AG04449 (cell line): ENCODE results near the gene PDIA5.

Experiments used
- CTCF ChIA-PET: fragments of 350-600 bp; formaldehyde crosslinking; extraction: SDS; loops from one replicate; lab custom pipeline; 2021; ENCODE audit warnings: antibody characterized with exemption; lab: Yijun Ruan, JAX
- POLR2A ChIA-PET: fragments of 400-600, 350-600 bp; formaldehyde crosslinking; extraction: SDS; loops from one replicate; lab custom pipeline; 2020; ENCODE audit warnings: antibody characterized with exemption, inconsistent platforms; lab: Yijun Ruan, JAX
- DNase-seq: peaks from one replicate; pipeline ENCODE4 v3.0.0-alpha.2; 2010; ENCODE audit warnings: low read depth, low spot score
- H3K4me3 ChIP-seq: 2 replicates; pipeline ENCODE4 v1.5.1; 2011; ENCODE audit warnings: low read depth, mild to moderate bottlenecking, control low read depth, low read length
- TF ChIP-seq, protein P1 (sequence below): IDR thresholded peaks from one replicate; pipeline ENCODE4 v1.5.1; 2011; ENCODE audit warnings: mild to moderate bottlenecking, moderate library complexity, low read length, control low read depth, inconsistent platforms; ENCODE audit not compliant: insufficient read depth; ENCODE audit errors: missing control alignments

PDIA5 gene

DNA sequence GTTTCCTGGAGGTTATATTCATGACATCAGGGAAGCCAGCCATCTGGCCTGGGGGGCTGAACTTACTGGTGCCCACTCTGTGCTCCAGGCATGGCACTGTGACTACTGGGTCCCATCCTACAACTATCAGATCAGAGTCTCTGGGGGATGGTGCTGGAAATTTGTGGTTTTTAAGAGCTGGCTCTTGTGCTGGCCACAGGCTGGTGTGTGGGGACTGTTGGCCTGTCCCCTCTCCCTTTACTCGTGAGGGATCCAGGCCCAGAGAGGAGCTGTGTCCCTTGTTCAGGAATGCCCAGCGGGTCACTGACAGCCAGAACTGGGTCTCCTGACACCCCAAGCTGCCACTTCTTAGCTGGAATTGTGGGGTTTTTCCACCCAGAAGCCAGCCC is 90.4 kb downstream of the PDIA5 start:
- no peak for DNase-seq
- CTCF ChIA-PET: no interaction called here
- POLR2A ChIA-PET: no interaction called here
- H3K4me3 ChIP-seq: no peak overlapping the region
- TF ChIP-seq, protein P1, sequence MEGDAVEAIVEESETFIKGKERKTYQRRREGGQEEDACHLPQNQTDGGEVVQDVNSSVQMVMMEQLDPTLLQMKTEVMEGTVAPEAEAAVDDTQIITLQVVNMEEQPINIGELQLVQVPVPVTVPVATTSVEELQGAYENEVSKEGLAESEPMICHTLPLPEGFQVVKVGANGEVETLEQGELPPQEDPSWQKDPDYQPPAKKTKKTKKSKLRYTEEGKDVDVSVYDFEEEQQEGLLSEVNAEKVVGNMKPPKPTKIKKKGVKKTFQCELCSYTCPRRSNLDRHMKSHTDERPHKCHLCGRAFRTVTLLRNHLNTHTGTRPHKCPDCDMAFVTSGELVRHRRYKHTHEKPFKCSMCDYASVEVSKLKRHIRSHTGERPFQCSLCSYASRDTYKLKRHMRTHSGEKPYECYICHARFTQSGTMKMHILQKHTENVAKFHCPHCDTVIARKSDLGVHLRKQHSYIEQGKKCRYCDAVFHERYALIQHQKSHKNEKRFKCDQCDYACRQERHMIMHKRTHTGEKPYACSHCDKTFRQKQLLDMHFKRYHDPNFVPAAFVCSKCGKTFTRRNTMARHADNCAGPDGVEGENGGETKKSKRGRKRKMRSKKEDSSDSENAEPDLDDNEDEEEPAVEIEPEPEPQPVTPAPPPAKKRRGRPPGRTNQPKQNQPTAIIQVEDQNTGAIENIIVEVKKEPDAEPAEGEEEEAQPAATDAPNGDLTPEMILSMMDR: no peak

DNA sequence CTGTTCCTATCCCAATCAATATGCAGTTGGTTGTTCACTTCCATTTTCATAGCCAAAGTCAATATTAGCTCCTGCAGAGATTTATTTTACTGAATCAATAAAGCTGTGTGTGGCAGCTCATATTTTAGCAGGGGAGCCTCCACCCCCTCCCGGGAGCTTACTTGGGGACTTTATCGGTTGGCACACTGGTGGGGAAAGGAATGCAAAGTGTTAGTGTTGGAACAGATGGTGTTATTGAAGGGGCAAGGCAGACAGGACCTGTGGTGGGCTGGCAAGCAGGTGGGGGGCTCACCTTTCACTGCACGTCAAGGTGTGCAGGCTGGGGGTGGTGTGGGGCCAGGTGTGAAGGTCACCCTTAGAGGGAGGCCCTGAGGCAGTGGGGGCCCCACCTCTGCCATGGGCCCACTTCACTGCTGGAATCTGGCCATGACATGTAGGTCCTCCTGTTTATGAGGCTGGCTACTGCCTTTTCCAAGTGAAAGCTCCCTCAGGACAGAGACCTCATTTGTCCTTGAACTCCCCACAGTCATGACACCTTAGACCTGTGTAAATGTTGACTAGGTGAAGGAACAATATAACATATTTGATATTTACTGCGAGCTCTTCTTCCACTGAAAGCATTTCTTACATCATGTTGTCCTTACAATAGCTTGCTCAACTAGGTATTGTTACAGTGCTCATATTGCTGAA is 90.9 kb downstream of the PDIA5 start:
- CTCF ChIA-PET: no interaction called here
- no peak for DNase-seq
- POLR2A ChIA-PET: no interaction called here
- TF ChIP-seq, protein P1: no peak
- H3K4me3 ChIP-seq: no peak overlapping the region

DNA sequence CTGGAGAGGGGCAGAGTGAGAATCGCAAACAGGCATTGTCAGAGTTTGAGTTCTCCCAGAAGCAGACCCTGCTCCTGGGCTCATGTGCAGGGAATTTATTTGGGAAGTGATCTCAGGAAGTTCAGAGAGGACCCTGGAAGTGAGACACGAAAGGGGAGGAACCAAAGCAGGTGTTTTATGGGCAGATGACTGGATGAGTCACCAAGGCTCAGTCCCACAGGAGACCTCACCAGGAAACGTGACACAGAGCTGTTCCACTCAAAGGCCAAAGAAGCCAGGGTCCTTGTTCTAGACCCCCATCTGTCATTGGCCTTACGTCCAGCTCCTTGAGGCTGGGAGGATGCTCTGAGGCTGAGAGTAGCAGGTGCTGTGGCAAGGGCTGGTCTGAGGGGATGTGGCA is 91.5 kb downstream of the PDIA5 start:
- CTCF ChIA-PET: no interaction called here
- DNase-seq: no peak
- TF ChIP-seq, protein P1: no peak
- POLR2A ChIA-PET: no interaction called here
- no peak overlapping the region for H3K4me3 ChIP-seq

DNA sequence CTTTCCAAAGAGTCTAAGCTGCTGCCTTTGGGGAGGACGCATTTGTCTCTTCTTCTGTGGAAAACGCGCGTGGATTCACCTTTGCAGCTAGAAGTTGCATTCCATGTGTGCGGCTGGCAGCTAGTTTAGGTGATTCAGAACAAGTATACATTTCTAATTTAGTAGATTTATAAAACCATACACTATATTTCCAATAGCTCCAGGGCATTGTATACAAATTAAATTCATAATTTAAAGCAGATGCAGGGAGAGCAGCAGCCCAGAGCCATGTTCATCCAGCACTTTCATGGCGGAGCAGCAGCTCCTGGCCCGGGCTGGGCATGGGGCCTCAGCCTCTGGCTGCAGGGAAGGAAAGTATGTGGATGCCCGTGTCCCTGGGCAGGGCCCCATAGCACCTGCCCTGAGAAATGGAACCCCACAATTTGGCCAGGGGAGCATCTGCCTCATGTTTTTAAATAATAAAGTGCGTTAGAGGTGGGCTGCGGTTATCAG is 92.1 kb downstream of the PDIA5 start:
- DNase-seq: no peak
- TF ChIP-seq, protein P1: no peak
- ChIA-PET POLR2A (no interaction called here), CTCF (no interaction called here)
- H3K4me3 ChIP-seq: no peak overlapping the region

DNA sequence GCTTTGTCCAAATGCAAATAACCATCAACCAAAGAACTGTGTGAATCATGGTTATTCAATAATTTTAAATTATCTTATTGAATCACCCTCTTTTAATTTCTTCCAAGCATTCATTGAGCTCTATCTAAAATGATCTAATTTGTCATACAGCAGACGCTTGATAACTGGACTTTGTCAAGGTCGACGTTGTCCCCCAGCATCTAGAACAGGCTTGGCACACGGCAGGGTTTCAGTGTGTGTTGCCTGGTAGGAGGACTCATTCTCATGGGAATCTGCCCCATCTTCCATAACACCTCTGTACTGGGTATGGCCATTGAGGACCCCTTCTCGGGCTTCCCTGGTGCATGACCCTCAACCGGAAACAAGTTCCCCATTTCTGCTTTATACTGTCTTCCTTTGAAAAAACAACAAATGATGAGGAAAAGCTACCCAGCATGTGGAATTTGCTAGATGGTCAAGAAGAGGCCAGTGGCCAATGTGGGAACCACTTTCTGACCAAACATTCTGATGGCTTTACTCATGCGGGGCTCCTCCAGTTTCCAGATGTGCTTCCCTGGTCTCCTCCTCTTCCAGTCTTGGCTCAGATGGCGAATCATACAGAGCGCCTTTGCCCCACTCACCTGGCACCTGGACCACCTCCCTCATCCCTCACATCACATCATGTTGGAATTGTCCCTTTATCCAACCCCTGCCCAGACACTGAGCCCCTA is 93.3 kb downstream of the PDIA5 start:
- TF ChIP-seq, protein P1: no peak
- H3K4me3 ChIP-seq: no peak overlapping the region
- DNase-seq: no peak
- ChIA-PET CTCF (interaction anchor here (1.0 kb wide), 1 partner anchor 8 kb away, joined by 3 read pairs; no protein-coding TSS in a partner anchor), POLR2A (no interaction called here)

DNA sequence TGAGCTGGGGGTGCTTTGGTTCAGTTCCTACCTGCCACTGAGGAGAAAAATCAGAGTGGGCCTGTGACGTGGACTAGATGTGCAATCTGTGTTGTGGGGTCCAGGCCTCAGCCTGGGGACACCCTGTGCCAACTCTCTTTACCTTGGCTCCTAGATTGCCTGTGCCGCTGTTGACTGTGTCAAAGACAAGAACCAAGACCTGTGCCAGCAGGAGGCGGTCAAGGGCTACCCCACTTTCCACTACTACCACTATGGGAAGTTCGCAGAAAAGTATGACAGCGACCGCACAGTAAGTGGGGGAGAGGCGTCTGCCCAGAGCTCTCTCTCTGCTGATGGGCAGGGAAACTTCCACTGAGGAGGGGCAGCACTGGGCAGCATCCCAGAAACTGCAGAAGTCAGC is 94.3 kb downstream of the PDIA5 start:
- H3K4me3 ChIP-seq: no peak overlapping the region
- TF ChIP-seq, protein P1: no peak
- no peak for DNase-seq
- POLR2A ChIA-PET: no interaction called here
- CTCF ChIA-PET: no interaction called here
